ENCODE data around the gene DHX35. TPM values are rescaled to one million over a fixed set of nuclear protein-coding genes. Genes with fewer than 3 reads are reported as not detected.
A peak's percentile ranks its signal among the peaks of the same experiment; 100 is the strongest.

DHX35 gene
- total and polyA plus RNA-seq, 10 of the 15 experiments (the other 5 are each of a cell fraction or from before 2014, with no cell fraction given), result 4.3 to 21.6 (median 14.9) TPM

- WGBS (ENCODE audit: insufficient coverage, insufficient replicate concordance, low lambda C conversion rate, missing lambda C conversion rate), result 9% methylated on average over 5 of the region's 5 CpGs
- DNase-seq (ENCODE audit: low read depth, low spot score) (no peak), FAIRE-seq (peak; percentile 59), ATAC-seq (no peak)
- Histone ChIP-seq H3K9ac (ENCODE audit: control insufficient read depth, insufficient read depth, low read length) (peak overlapping the region; percentile 88), H4K20me1 (ENCODE audit: control insufficient read depth, insufficient read depth) (no peaks in the 10 kb centered on the region), H2AFZ (ENCODE audit: control insufficient read depth, low read depth, low read length) (no peak overlapping the region), H3K9me3 (replicated peaks; ENCODE audit: control insufficient read depth, insufficient read depth, low read length) (no peaks in the 10 kb centered on the region), H3K36me3 (ENCODE audit: control insufficient read depth in 2 of 2, insufficient read depth in 2 of 2, low read length in 1 of 2) (no peaks in the 10 kb centered on the region), H3K27me3 (replicated peaks in 1 of 2; ENCODE audit: control insufficient read depth in 2 of 2, insufficient read depth in 2 of 2, low read length in 1 of 2) (no peaks in the 10 kb centered on the region), H3K79me2 (ENCODE audit: control insufficient read depth, insufficient read depth, low read length) (peaks cover 67% of the 10 kb centered on the region), H3K27ac (ENCODE audit: control insufficient read depth, insufficient read depth) (no peak overlapping the region; the same call in 1 of the 2 replicates), H3K4me2 (ENCODE audit: control insufficient read depth, insufficient read depth) (peak overlapping the region; percentile 81), H3K4me3 (peak overlapping the region; percentile 78), H3K4me1 (ENCODE audit: control insufficient read depth, insufficient read depth, low read length) (peaks cover 12% of the 10 kb centered on the region)
- BruUV-seq (replicated peaks), result no TSS peak
- peak; percentile 45 for TF ChIP-seq POLR2A (IDR thresholded peaks at IDR 0.05; ENCODE audit: low read depth, low read length)
- TF ChIP-seq MXI1 (IDR thresholded peaks at IDR 0.05; ENCODE audit: low read depth, low read length), result 0 out of 2 replicates have a peak, but pooled peaks have one; percentile 20
- no peak for TF ChIP-seq IRF4 (IDR thresholded peaks at IDR 0.05; ENCODE audit: low read depth, low read length)
- ChIA-PET POLR2A (interaction anchor here (0.7 to 5.0 kb wide), 4 partner anchors 9 to 109 kb away, joined by 3 to 21 read pairs (median 4); partner anchors contain the start of gene DHX35), SMC1A (ENCODE audit: uncharacterized antibody, unreplicated experiment) (interaction anchor here (1.0 to 6.6 kb wide), 11 partner anchors 34 to 164 kb away, joined by 3 to 54 read pairs (median 5); partner anchors contain the start of genes DHX35 and PPP1R16B), RAD21 (ENCODE audit: unreplicated experiment) (interaction anchor here (0.7 to 11.9 kb wide), 8 partner anchors 9 to 153 kb away, joined by 3 to 91 read pairs (median 8); partner anchors contain the start of gene DHX35), CTCF (interaction anchor here (0.7 to 12.8 kb wide), 8 partner anchors 34 to 176 kb away, joined by 3 to 182 read pairs (median 7); partner anchors contain the start of gene DHX35)
- intact Hi-C loops (cut with micrococcal nuclease; ENCODE audit: unreplicated experiment) (loop anchor here (5.0 kb wide), 1 partner anchor 281 kb away; no protein-coding TSS in a partner anchor), in situ Hi-C loops (cut with MboI) (no loop called here)
Observed at GRCh38 chr20:38927902-38928578, 34.1 kb upstream of the DHX35 start.

- FAIRE-seq, result no peak
- H3K79me2 ChIP-seq (ENCODE audit: control insufficient read depth, insufficient read depth, low read length), result peaks cover 88% of the 10 kb centered on the region
Observed at GRCh38 chr20:38930242-38930569, 31.9 kb upstream of the DHX35 start.

More at GRCh38 chr20:38930242-38930569, 31.9 kb upstream of the DHX35 start:
- Histone ChIP-seq H3K4me2 (ENCODE audit: control insufficient read depth, insufficient read depth) (peak overlapping the region; percentile 70), H3K9me3 (replicated peaks; ENCODE audit: control insufficient read depth, insufficient read depth, low read length) (no peaks in the 10 kb centered on the region), H2AFZ (ENCODE audit: control insufficient read depth, low read depth, low read length) (no peak overlapping the region), H3K4me1 (ENCODE audit: control insufficient read depth, insufficient read depth, low read length) (peaks cover 12% of the 10 kb centered on the region), H3K4me3 (peak overlapping the region; percentile 4; the same call in 1 of the 2 replicates), H3K36me3 (ENCODE audit: control insufficient read depth in 2 of 2, insufficient read depth in 2 of 2, low read length in 1 of 2) (no peaks in the 10 kb centered on the region; a peak in 1 of 4 replicates), H4K20me1 (ENCODE audit: control insufficient read depth, insufficient read depth) (no peaks in the 10 kb centered on the region), H3K27me3 (replicated peaks in 1 of 2; ENCODE audit: control insufficient read depth in 2 of 2, insufficient read depth in 2 of 2, low read length in 1 of 2) (no peaks in the 10 kb centered on the region), H3K27ac (ENCODE audit: control insufficient read depth, insufficient read depth) (no peak overlapping the region; the same call in 1 of the 2 replicates), H3K9ac (ENCODE audit: control insufficient read depth, insufficient read depth, low read length) (0 out of 2 replicates have a peak overlapping the region, but pooled peaks have one; percentile 19)
- no TSS peak for BruUV-seq (replicated peaks)
- SMC1A ChIA-PET (ENCODE audit: uncharacterized antibody, unreplicated experiment), result interaction anchor here (0.8 to 6.6 kb wide), 14 partner anchors 14 to 281 kb away, joined by 3 to 54 read pairs (median 5); partner anchors contain the start of gene DHX35
- DNase-seq (ENCODE audit: low read depth, low spot score), result no peak
- in situ Hi-C loops (cut with MboI), result no loop called here
- CTCF ChIA-PET, result interaction anchor here (0.6 to 12.8 kb wide), 14 partner anchors 20 to 492 kb away, joined by 3 to 182 read pairs (median 3); partner anchors contain the start of gene DHX35
- POLR2A ChIA-PET, result interaction anchor here (0.9 to 5.0 kb wide), 6 partner anchors 29 to 119 kb away, joined by 3 to 21 read pairs (median 5); partner anchors contain the start of gene DHX35
- intact Hi-C loops (cut with micrococcal nuclease; ENCODE audit: unreplicated experiment), result no loop called here
- TF ChIP-seq SMARCA5 (IDR thresholded peaks at IDR 0.05) (no peak), WRNIP1 (IDR thresholded peaks at IDR 0.05; ENCODE audit: borderline replicate concordance, low read depth, low read length) (no peak)
- ATAC-seq, result no peak
- RAD21 ChIA-PET (ENCODE audit: unreplicated experiment), result interaction anchor here (0.8 to 11.9 kb wide), 8 partner anchors 33 to 120 kb away, joined by 3 to 91 read pairs (median 8); partner anchors contain the start of gene DHX35
- 100% methylated on average over 1 of the region's 1 CpG for WGBS (ENCODE audit: insufficient coverage, insufficient replicate concordance, low lambda C conversion rate, missing lambda C conversion rate)
